AG09309 (cell line): Measurements from ENCODE around the gene ICE1.

ENCODE experiments used
- DNase-seq: peaks from one replicate; pipeline ENCODE4 v3.0.0-alpha.2; 2010; ENCODE audit warnings: low read depth
- H3K4me3 ChIP-seq: 2 replicates; pipeline ENCODE4 v1.5.1; 2011; ENCODE audit warnings: mild to moderate bottlenecking, low read depth, low read length, moderate library complexity; ENCODE audit not compliant: control insufficient read depth
- CTCF ChIP-seq: IDR thresholded peaks from 2 replicates; pipeline ENCODE4 v1.5.1; 2011; ENCODE audit warnings: mild to moderate bottlenecking, low read depth, low read length, inconsistent platforms; ENCODE audit not compliant: insufficient read depth, control insufficient read depth; ENCODE audit errors: missing control alignments

The ICE1 gene

GRCh38 chr5:5494489-5495402 is 72.3 kb downstream of the ICE1 start:
- DNase-seq = no peak
- no peak for TF ChIP-seq CTCF
- no peak overlapping the region for H3K4me3 ChIP-seq

- no peak overlapping the region for H3K4me3 ChIP-seq
- TF ChIP-seq CTCF = peak; percentile 81
- no peak for DNase-seq
These were observed 74.8 kb downstream of the ICE1 start for GRCh38 chr5:5497152-5497788.

- TF ChIP-seq CTCF = no peak
- DNase-seq = no peak
- H3K4me3 ChIP-seq = no peak overlapping the region
These were observed 77.0 kb downstream of the ICE1 start for GRCh38 chr5:5499442-5499841.

- H3K4me3 ChIP-seq = no peak overlapping the region
- no peak for DNase-seq
- no peak for TF ChIP-seq CTCF
These were observed 81.8 kb downstream of the ICE1 start for GRCh38 chr5:5504325-5504724.

GRCh38 chr5:5505815-5506214 is 83.3 kb downstream of the ICE1 start:
- no peak for TF ChIP-seq CTCF
- H3K4me3 ChIP-seq = no peak overlapping the region
- no peak for DNase-seq

GRCh38 chr5:5508391-5508790 is 85.9 kb downstream of the ICE1 start:
- TF ChIP-seq CTCF = no peak
- DNase-seq = no peak
- H3K4me3 ChIP-seq = no peak overlapping the region
